Measurements from ENCODE around the gene CASP4. TPM values are rescaled to one million over a fixed set of nuclear protein-coding genes. Genes with fewer than 3 reads are reported as not detected.
A peak's percentile ranks its signal among the peaks of the same experiment; 100 is the strongest.

The CASP4 gene
- total RNA-seq, 3 donors from 2014 or later: 101 to 222 (median 156) TPM

- H3K4me3 ChIP-seq: no peak overlapping the region
- peaks cover 0 to 8% of the 10 kb centered on the region in 2 donors for H3K9me3 ChIP-seq
- intact Hi-C loops (cut with DNase I; ENCODE audit: low total_unique reads): no loop called here
- H3K27ac ChIP-seq: no peak overlapping the region
- DNase-seq (ENCODE audit: low spot score in 2 of 2): no peak
- no peaks in the 10 kb centered on the region for H3K4me1 ChIP-seq
- TF ChIP-seq POLR2AphosphoS5 (IDR thresholded peaks at IDR 0.05) (no peak), CTCF (IDR thresholded peaks at IDR 0.05) (no peak), POLR2A (IDR thresholded peaks at IDR 0.05) (no peak)
- H3K36me3 ChIP-seq: no peaks in the 10 kb centered on the region
- H3K27me3 ChIP-seq: no peaks in the 10 kb centered on the region
Measured at GRCh38 chr11:104925850-104926249, 42.5 kb downstream of the CASP4 start.

GRCh38 chr11:104918113-104918824, 50.1 kb downstream of the CASP4 start:
- Histone ChIP-seq H3K27me3 (no peaks in the 10 kb centered on the region), H3K4me1 (no peaks in the 10 kb centered on the region), H3K36me3 (no peaks in the 10 kb centered on the region), H3K27ac (peak overlapping the region; percentile 71 to 79), H3K4me3 (peak overlapping the region; percentile 46 to 63 (median 48)), H3K9me3 (no peaks in the 10 kb centered on the region)
- no peak for DNase-seq (ENCODE audit: low spot score in 2 of 2)
- TF ChIP-seq POLR2AphosphoS5 (IDR thresholded peaks at IDR 0.05): no peak
- no peak for TF ChIP-seq CTCF (IDR thresholded peaks at IDR 0.05)
- no peak for TF ChIP-seq POLR2A (IDR thresholded peaks at IDR 0.05)
- intact Hi-C loops (cut with DNase I; ENCODE audit: low total_unique reads): no loop called here

- intact Hi-C loops (cut with DNase I; ENCODE audit: low total_unique reads): no loop called here
- no peaks in the 10 kb centered on the region for H3K27me3 ChIP-seq
- H3K4me3 ChIP-seq: peak overlapping the region; percentile 46 to 63 (median 48)
- no peaks in the 10 kb centered on the region for H3K36me3 ChIP-seq
- DNase-seq (ENCODE audit: low spot score in 2 of 2): no peak
- no peaks in the 10 kb centered on the region for H3K4me1 ChIP-seq
- TF ChIP-seq CTCF (IDR thresholded peaks at IDR 0.05) (no peak), POLR2A (IDR thresholded peaks at IDR 0.05) (no peak), POLR2AphosphoS5 (IDR thresholded peaks at IDR 0.05) (no peak)
- peak overlapping the region; percentile 71 to 79 for H3K27ac ChIP-seq
- no peaks in the 10 kb centered on the region for H3K9me3 ChIP-seq
Measured at GRCh38 chr11:104917271-104918112, 50.9 kb downstream of the CASP4 start.

- Histone ChIP-seq H3K4me3 (peak overlapping the region in 1 of 3 donors; percentile 63), H3K27ac (peak overlapping the region; percentile 21 to 31), H3K9me3 (no peaks in the 10 kb centered on the region), H3K27me3 (no peaks in the 10 kb centered on the region), H3K36me3 (no peaks in the 10 kb centered on the region), H3K4me1 (no peaks in the 10 kb centered on the region)
- intact Hi-C loops (cut with DNase I; ENCODE audit: low total_unique reads): no loop called here
- TF ChIP-seq CTCF (IDR thresholded peaks at IDR 0.05): no peak
- TF ChIP-seq POLR2AphosphoS5 (IDR thresholded peaks at IDR 0.05): no peak
- DNase-seq (ENCODE audit: low spot score in 2 of 2): no peak
Measured at GRCh38 chr11:104916442-104916841, 51.9 kb downstream of the CASP4 start.

- intact Hi-C loops (cut with DNase I; ENCODE audit: low total_unique reads): no loop called here
- Histone ChIP-seq H3K36me3 (no peaks in the 10 kb centered on the region), H3K9me3 (no peaks in the 10 kb centered on the region), H3K27ac (no peak overlapping the region), H3K4me3 (no peak overlapping the region), H3K4me1 (no peaks in the 10 kb centered on the region), H3K27me3 (no peaks in the 10 kb centered on the region)
- no peak for DNase-seq (ENCODE audit: low spot score in 2 of 2)
- no peak for TF ChIP-seq CTCF (IDR thresholded peaks at IDR 0.05)
- TF ChIP-seq POLR2AphosphoS5 (IDR thresholded peaks at IDR 0.05): no peak
- TF ChIP-seq POLR2A (IDR thresholded peaks at IDR 0.05): no peak
Measured at GRCh38 chr11:104912102-104912501, 56.3 kb downstream of the CASP4 start.
